Activated T-cell treated with anti-CD3 and anti-CD28 coated beads for 48 hours (primary cell): Measurements from ENCODE around the gene CD151.

Experiments
- DNase-seq: peaks from one replicate; pipeline ENCODE4 v3.0.0-alpha.2; 2020; ENCODE audit warnings: low read depth

CD151 gene

GRCh38 chr11:858053-858761, 25.5 kb downstream of the CD151 start:
- DNase-seq, result no peak

- no peak for DNase-seq
These were observed 26.1 kb downstream of the CD151 start for GRCh38 chr11:858762-859339.

- DNase-seq, result no peak
These were observed 26.8 kb downstream of the CD151 start for GRCh38 chr11:859394-860131.

GRCh38 chr11:860234-861104, 27.7 kb downstream of the CD151 start:
- DNase-seq, result no peak

GRCh38 chr11:861105-861479, 28.3 kb downstream of the CD151 start:
- no peak for DNase-seq

- DNase-seq, result no peak
These were observed 29.4 kb downstream of the CD151 start for GRCh38 chr11:862081-862661.

- no peak for DNase-seq
These were observed 29.9 kb downstream of the CD151 start for GRCh38 chr11:862696-863022.

GRCh38 chr11:863023-863909, 30.5 kb downstream of the CD151 start:
- no peak for DNase-seq

GRCh38 chr11:863910-864827, 31.4 kb downstream of the CD151 start:
- DNase-seq, result no peak

GRCh38 chr11:864898-865297, 32.1 kb downstream of the CD151 start:
- DNase-seq, result no peak

- DNase-seq, result no peak
These were observed 33.0 kb downstream of the CD151 start for GRCh38 chr11:865462-866430.

- DNase-seq, result no peak
These were observed 33.7 kb downstream of the CD151 start for GRCh38 chr11:866481-866880.

GRCh38 chr11:867856-868358, 35.2 kb downstream of the CD151 start:
- no peak for DNase-seq

- no peak for DNase-seq
These were observed 35.6 kb downstream of the CD151 start for GRCh38 chr11:868394-868793.

- no peak for DNase-seq
These were observed 36.0 kb downstream of the CD151 start for GRCh38 chr11:868802-869201.

- no peak for DNase-seq
These were observed 36.8 kb downstream of the CD151 start for GRCh38 chr11:869399-870126.

- no peak for DNase-seq
These were observed 37.3 kb downstream of the CD151 start for GRCh38 chr11:870127-870413.

- DNase-seq, result no peak
These were observed 37.7 kb downstream of the CD151 start for GRCh38 chr11:870418-870817.
